HG03175 (cell line): ENCODE results near the gene GNAI3.
"Not testable (repeated sequence)": the region's sequence is repeated elsewhere in the genome, so short reads cannot be mapped to it uniquely, and the experiment has no call there.

Source experiments
- ATAC-seq: cut with Tn5 transposase; IDR thresholded peaks from one replicate; pipeline ENCODE4 v1.9.1; 2021; ENCODE audit warnings: mild to moderate bottlenecking, moderate library complexity; ENCODE audit not compliant: unreplicated experiment

GNAI3 gene

GRCh38 chr1:109657395-109657794 is 109.0 kb downstream of the GNAI3 start:
- no peak for ATAC-seq

GRCh38 chr1:109657970-109658369 is 109.6 kb downstream of the GNAI3 start:
- no peak for ATAC-seq

- ATAC-seq: no peak
Observed at GRCh38 chr1:109658533-109659042, 110.2 kb downstream of the GNAI3 start.

- no peak for ATAC-seq
Observed at GRCh38 chr1:109659145-109659544, 110.7 kb downstream of the GNAI3 start.

- ATAC-seq: no peak
Observed at GRCh38 chr1:109659997-109660690, 111.7 kb downstream of the GNAI3 start.

- not testable (repeated sequence) for ATAC-seq
Observed at GRCh38 chr1:109660691-109661026, 112.2 kb downstream of the GNAI3 start.

GRCh38 chr1:109661391-109661790 is 113.0 kb downstream of the GNAI3 start:
- ATAC-seq: no peak

GRCh38 chr1:109664671-109665070 is 116.3 kb downstream of the GNAI3 start:
- no peak for ATAC-seq

- peak; percentile 85 for ATAC-seq
Observed at GRCh38 chr1:109667452-109668122, 119.2 kb downstream of the GNAI3 start, which contains the start of gene GSTM2. Gene GSTM2, plus strand, starts transcription at chr1:109668057. Its CDS starts 59 bp downstream, at chr1:109668116.
